ENCODE data around the gene C1RL. TPM values are rescaled to one million over a fixed set of nuclear protein-coding genes. Genes with fewer than 3 reads are reported as not detected.
A peak's percentile ranks its signal among the peaks of the same experiment; 100 is the strongest.

C1RL gene
- total RNA-seq = 196 TPM

- Histone ChIP-seq H3K4me1 (peaks cover 3 to 13% of the 10 kb centered on the region in 2 donors), H3K27me3 (no peaks in the 10 kb centered on the region), H3K36me3 (peaks cover 0 to 5% of the 10 kb centered on the region in 2 donors), H3K9me3 (no peaks in the 10 kb centered on the region), H3K4me3 (peak within 1 kb of the TSS; percentile 59 to 81), H3K27ac (peak within 1 kb of the TSS; percentile 91 to 93)
- intact Hi-C loops (cut with DNase I) = loop anchor here (1.0 to 5.0 kb wide), 6 partner anchors 17 to 237 kb away; partner anchors contain the start of genes C1R, C1S, EMG1 and LPCAT3
- TF ChIP-seq CTCF (IDR thresholded peaks at IDR 0.05) = peak; percentile 95 to 100 (median 96)
- peak; percentile 73 to 97 for DNase-seq (ENCODE audit: low spot score in 2 of 2)
These were observed at the start of gene C1RL for GRCh38 chr12:7108796-7109571. C1RL (minus strand) TSS chr12:7109214; CDS start chr12:7109180, 34 bp downstream.

DNA sequence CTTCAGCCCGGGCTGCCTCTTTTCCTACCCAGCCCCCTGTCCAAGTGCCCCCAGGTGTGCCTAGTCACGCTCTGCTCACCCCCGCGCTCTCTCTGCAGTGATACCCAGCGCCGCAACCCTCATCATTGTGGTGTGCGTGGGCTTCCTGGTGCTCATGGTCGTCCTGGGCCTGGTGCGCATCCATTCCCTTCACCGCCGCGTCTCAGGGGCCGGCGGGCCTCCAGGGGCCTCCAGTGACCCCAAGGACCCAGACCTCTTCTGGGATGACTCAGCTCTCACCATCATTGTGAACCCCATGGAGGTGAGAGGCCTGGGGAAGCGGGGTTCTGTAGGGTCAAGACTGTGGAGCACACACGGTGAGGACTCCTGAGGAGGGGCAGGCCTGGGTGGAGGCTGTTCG lies 48.4 kb upstream of the C1RL start:
- no peaks in the 10 kb centered on the region for H3K4me1 ChIP-seq
- no peak overlapping the region for H3K4me3 ChIP-seq
- DNase-seq (ENCODE audit: low spot score in 2 of 2) = no peak
- no peaks in the 10 kb centered on the region for H3K9me3 ChIP-seq
- peaks cover 12 to 36% of the 10 kb centered on the region in 2 donors for H3K36me3 ChIP-seq
- H3K27ac ChIP-seq = no peak overlapping the region
- H3K27me3 ChIP-seq = no peaks in the 10 kb centered on the region
- intact Hi-C loops (cut with DNase I) = no loop called here
- no peak for TF ChIP-seq CTCF (IDR thresholded peaks at IDR 0.05)

GRCh38 chr12:7156259-7157197 lies 47.5 kb upstream of the C1RL start:
- Histone ChIP-seq H3K27me3 (no peaks in the 10 kb centered on the region), H3K4me3 (no peak overlapping the region), H3K36me3 (peaks cover 15 to 42% of the 10 kb centered on the region in 2 donors), H3K27ac (no peak overlapping the region), H3K9me3 (no peaks in the 10 kb centered on the region), H3K4me1 (no peaks in the 10 kb centered on the region)
- intact Hi-C loops (cut with DNase I) = no loop called here
- TF ChIP-seq CTCF (IDR thresholded peaks at IDR 0.05) = no peak
- DNase-seq (ENCODE audit: low spot score in 2 of 2) = no peak

DNA sequence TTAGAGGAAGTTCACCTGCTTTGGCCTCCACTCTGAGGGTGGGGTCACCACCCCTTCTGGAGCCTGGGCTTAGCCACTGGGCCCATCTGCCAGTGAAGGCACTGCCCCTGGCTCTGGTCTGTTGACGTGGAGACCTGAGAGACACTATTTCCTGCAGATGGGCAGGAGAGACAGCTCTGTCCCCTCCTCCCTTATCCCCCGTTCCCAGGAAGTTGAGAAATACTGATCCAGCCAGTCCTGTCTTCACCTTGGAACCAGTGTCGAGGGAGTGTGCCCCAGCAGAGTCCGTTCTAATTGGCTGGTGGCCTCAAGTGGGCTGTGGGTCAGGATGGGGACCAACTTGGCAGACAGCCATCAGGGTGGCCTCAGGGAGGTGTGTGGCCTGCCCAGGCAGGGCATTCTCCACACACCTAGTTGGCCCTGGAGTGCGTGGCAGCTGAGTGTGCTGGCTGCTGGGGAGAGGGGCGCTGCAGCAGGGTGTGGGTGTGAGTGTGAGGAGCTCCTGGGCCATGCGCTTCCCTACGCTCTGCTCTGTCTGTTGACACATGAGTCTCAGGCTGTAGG lies 46.5 kb upstream of the C1RL start:
- H3K4me3 ChIP-seq = no peak overlapping the region
- intact Hi-C loops (cut with DNase I) = no loop called here
- no peaks in the 10 kb centered on the region for H3K4me1 ChIP-seq
- no peak for DNase-seq (ENCODE audit: low spot score in 2 of 2)
- H3K36me3 ChIP-seq = peaks cover 24 to 49% of the 10 kb centered on the region in 2 donors
- H3K27me3 ChIP-seq = no peaks in the 10 kb centered on the region
- no peak overlapping the region for H3K27ac ChIP-seq
- no peak for TF ChIP-seq CTCF (IDR thresholded peaks at IDR 0.05)
- H3K9me3 ChIP-seq = no peaks in the 10 kb centered on the region

DNA sequence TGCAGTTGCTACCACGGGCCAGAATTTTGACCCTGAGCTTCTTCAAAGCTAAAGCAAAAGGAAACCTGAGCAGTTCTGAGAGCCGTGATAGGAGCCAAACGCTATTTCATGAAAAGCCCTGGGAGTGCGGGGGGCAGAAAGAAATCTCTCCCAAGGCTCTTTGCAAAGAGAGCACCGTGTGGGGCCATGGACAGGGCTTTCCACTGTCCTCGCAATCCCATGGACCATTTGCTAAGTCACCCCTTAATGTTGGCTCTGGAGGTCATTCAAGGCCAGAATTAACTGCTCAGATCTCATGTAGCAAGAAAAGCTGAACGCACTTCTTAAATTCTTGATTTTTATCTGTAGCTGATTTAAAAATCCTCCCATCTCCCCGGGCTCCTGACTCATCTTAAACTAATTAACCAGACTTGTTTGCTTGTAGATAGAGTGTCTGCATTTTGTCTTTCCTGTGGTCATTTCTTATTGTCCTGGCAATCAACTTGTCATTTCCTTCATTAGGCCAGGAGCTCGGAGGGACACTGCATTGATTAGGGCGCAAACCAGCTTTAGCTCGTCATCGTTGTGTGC lies 46.0 kb upstream of the C1RL start:
- Histone ChIP-seq H3K4me1 (no peaks in the 10 kb centered on the region), H3K4me3 (no peak overlapping the region), H3K27ac (no peak overlapping the region), H3K9me3 (no peaks in the 10 kb centered on the region), H3K36me3 (peaks cover 28 to 55% of the 10 kb centered on the region in 2 donors), H3K27me3 (no peaks in the 10 kb centered on the region)
- no peak for DNase-seq (ENCODE audit: low spot score in 2 of 2)
- intact Hi-C loops (cut with DNase I) = no loop called here
- no peak for TF ChIP-seq CTCF (IDR thresholded peaks at IDR 0.05)
